Vagina (tissue), 2 donors: ENCODE measurements around the gene TEX19. TPM values are rescaled to one million over a fixed set of nuclear protein-coding genes. Genes with fewer than 3 reads are reported as not detected.

ENCODE experiments used
- DNase-seq, 2 donors: peaks; one replicate each; pipeline ENCODE4 v3.0.0-alpha.2; 2017; ENCODE audit errors: extremely low spot score in 2 of 2
- H3K27ac ChIP-seq: fragments of 200-600 bp; sonication (generic); one replicate; pipeline ENCODE4 v1.5.1; 2019
- H3K27me3 ChIP-seq: fragments of 200-600 bp; sonication (generic); one replicate; pipeline ENCODE4 v1.5.1; 2019
- H3K36me3 ChIP-seq, 2 donors: fragments of 200-600 bp; sonication (generic); one replicate each; pipeline ENCODE4 v1.5.1; 2017 to 2019
- H3K4me1 ChIP-seq: fragments of 200-600 bp; sonication (generic); one replicate; pipeline ENCODE4 v1.5.1; 2019
- H3K4me3 ChIP-seq, 2 donors: fragments of 200-600 bp; sonication (generic); 1 replicate in 1 of 2; 2 replicates in 1 of 2; pipeline ENCODE4 v1.5.1; 2016 to 2019
- H3K9me3 ChIP-seq: fragments of 200-600 bp; sonication (generic); one replicate; pipeline ENCODE4 v1.5.1; 2019
- POLR2A ChIP-seq, 2 donors: fragments of 450-650 bp; IDR thresholded peaks; one replicate each; pipeline ENCODE4 v1.6.1; 2017; ENCODE audit warnings: antibody characterized with exemption in 2 of 2, mild to moderate bottlenecking in 2 of 2, moderate library complexity in 2 of 2
- POLR2AphosphoS5 ChIP-seq, 2 donors: sonication (generic); formaldehyde crosslinking; IDR thresholded peaks; one replicate each; pipeline ENCODE4 v1.9.0; 2017; ENCODE audit warnings: antibody characterized with exemption in 2 of 2, mild to moderate bottlenecking in 2 of 2, low read depth in 1 of 2; ENCODE audit not compliant: insufficient read depth in 1 of 2
- intact Hi-C: fragments of 100-400 bp; cut with DNase I; formaldehyde crosslinking; loops from one replicate; pipeline ENCODE4 v1.15.1; 2023
- total RNA-seq: library from RNA; depleted of rRNA; stranded (reverse); fragments of >200 nt; gene quantifications from one replicate; pipeline ENCODE4 v1.2.3, GENCODE V29; 2016
- TF ChIP-seq, protein P1 (sequence below), 3 experiments: fragments of 450-650 bp in 2 of 3; fragments of 200-600 bp in 1 of 3; sonication (generic) in 1 of 3; IDR thresholded peaks; one replicate each; pipeline ENCODE4 v1.5.1; 2017 to 2019; ENCODE audit warnings: antibody characterized with exemption in 3 of 3, mild to moderate bottlenecking in 2 of 3, moderate library complexity in 2 of 3

Gene TEX19
- total RNA-seq, 1 donor from 2014 or later = not detected

DNA sequence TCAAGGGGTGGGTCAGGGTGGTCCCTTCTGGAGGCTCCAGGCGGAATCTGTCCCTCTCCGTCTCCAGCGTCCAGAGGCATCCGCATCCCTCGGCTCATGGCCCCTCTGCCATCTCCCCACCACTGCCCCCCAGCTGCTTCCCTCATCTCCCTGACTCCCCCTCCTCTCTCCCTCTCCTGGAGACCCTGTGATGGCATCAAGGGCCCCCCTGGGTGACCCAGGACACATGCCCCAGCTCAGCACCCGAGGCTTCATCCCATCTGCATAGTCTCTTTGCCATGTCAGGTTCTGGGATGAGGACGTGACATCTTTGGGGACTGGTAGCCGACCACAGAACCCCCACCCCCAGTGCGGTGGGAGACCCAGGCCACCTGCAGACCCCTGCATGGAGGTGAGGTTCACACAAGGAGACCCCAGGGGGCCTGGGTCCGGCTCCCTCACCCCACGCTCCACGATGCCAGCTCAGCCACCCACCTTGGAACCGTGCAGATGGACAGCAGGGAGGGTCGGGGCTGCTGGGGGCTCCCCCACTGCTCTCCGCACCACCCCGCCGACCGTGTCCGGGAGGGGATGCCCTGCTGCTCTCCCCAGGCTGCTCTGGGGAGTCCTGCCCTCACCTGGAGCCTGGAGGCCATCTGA, 29.2 kb upstream of the TEX19 start:
- no peaks in the 10 kb centered on the region for H3K27me3 ChIP-seq
- no peak for TF ChIP-seq POLR2A (IDR thresholded peaks at IDR 0.05)
- TF ChIP-seq, protein P1, sequence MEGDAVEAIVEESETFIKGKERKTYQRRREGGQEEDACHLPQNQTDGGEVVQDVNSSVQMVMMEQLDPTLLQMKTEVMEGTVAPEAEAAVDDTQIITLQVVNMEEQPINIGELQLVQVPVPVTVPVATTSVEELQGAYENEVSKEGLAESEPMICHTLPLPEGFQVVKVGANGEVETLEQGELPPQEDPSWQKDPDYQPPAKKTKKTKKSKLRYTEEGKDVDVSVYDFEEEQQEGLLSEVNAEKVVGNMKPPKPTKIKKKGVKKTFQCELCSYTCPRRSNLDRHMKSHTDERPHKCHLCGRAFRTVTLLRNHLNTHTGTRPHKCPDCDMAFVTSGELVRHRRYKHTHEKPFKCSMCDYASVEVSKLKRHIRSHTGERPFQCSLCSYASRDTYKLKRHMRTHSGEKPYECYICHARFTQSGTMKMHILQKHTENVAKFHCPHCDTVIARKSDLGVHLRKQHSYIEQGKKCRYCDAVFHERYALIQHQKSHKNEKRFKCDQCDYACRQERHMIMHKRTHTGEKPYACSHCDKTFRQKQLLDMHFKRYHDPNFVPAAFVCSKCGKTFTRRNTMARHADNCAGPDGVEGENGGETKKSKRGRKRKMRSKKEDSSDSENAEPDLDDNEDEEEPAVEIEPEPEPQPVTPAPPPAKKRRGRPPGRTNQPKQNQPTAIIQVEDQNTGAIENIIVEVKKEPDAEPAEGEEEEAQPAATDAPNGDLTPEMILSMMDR (IDR thresholded peaks at IDR 0.05) = no peak
- TF ChIP-seq POLR2AphosphoS5 (IDR thresholded peaks at IDR 0.05; ENCODE audit: insufficient read depth in 1 of 2, low read depth in 1 of 2) = no peak
- DNase-seq = no peak
- H3K4me1 ChIP-seq = peaks cover 45% of the 10 kb centered on the region
- intact Hi-C loops = loop anchor here (10.0 kb wide), 2 partner anchors 125 to 285 kb away; no protein-coding TSS in a partner anchor
- no peaks in the 10 kb centered on the region for H3K36me3 ChIP-seq
- H3K4me3 ChIP-seq = no peak overlapping the region
- no peak overlapping the region for H3K27ac ChIP-seq
- no peaks in the 10 kb centered on the region for H3K9me3 ChIP-seq

DNA sequence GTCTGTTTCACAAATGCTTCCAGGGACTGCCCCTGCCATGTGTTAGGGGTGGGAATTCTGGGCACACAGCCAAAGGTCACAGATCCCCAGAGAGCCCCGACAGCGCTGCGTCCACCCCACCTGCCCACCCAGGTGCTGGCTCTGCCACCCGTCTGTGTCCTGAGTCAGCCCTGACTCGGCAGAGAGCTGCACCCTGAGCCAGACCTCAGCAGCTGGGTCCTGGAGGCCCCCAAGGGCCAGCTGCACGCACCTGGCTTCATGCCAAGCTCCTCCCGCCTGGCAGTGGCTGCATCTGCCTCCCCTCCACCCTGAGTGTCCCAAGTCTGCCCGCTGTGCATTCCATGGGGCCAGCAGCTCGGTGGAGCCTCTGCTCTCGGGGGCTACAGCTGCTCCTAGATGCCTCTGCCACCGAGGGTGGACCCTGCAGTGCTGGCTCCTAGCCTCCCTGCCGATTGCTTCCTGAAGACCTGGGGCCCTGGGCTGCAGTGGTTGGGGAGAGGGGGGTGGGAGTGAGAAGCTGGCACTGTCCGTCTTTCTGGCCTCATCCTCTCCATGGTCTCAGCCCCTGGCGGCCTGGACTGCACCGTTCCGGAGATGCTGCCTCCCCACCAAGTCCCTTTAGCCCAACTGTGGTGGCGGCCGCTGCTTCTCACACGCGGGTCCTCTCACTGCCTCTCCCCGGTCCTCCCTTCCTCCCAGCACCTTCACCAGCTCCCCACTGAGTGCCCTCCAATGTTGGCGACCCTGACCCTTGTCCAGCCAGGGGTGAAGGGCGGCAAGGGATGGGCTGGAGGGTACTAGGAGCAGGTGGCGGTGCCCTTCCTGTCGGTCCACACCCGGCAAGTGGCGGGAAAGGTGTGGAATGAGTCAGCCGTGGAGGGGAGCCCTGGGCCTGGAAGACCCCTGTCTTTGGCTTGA, 28.5 kb upstream of the TEX19 start:
- intact Hi-C loops = no loop called here
- Histone ChIP-seq H3K4me3 (no peak overlapping the region), H3K27me3 (no peaks in the 10 kb centered on the region), H3K9me3 (no peaks in the 10 kb centered on the region), H3K4me1 (peaks cover 46% of the 10 kb centered on the region), H3K27ac (no peak overlapping the region), H3K36me3 (no peaks in the 10 kb centered on the region)
- TF ChIP-seq, protein P1 (IDR thresholded peaks at IDR 0.05) = no peak
- TF ChIP-seq POLR2A (IDR thresholded peaks at IDR 0.05) (no peak), POLR2AphosphoS5 (IDR thresholded peaks at IDR 0.05; ENCODE audit: insufficient read depth in 1 of 2, low read depth in 1 of 2) (no peak)
- no peak for DNase-seq

DNA sequence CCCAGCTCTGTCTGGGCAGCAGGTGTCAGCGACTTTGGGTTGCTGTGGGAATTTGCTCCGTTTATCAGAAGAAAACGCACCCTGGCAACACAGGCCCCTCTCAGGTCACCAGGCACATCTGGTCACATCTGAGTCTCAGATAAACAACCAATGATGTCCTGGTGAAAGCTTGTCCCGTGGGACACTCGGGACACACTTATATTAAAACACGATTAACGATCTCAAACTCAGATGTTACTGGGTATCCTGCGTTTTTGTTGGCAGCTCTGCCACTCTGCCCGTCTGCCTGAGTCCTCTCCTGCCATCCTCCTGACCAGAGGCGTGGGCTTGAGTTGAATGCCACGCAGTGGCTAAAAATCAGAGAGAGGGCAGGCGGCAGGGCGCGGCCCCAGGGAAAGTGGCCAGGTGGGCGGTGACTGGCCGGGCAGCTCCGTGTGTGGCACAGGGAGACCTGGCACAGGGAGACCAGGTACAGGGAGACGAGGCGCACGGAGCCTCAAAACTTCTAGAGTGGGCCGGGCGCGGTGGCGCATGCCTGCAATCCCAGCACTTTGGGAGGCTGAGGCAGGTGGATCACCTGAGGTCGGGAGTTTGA, 27.6 kb upstream of the TEX19 start:
- H3K4me1 ChIP-seq = peaks cover 46% of the 10 kb centered on the region
- H3K9me3 ChIP-seq = no peaks in the 10 kb centered on the region
- H3K27ac ChIP-seq = no peak overlapping the region
- H3K4me3 ChIP-seq = no peak overlapping the region
- intact Hi-C loops = no loop called here
- H3K27me3 ChIP-seq = no peaks in the 10 kb centered on the region
- TF ChIP-seq POLR2A (IDR thresholded peaks at IDR 0.05) (no peak), POLR2AphosphoS5 (IDR thresholded peaks at IDR 0.05; ENCODE audit: insufficient read depth in 1 of 2, low read depth in 1 of 2) (no peak)
- H3K36me3 ChIP-seq = no peaks in the 10 kb centered on the region
- no peak for DNase-seq

DNA sequence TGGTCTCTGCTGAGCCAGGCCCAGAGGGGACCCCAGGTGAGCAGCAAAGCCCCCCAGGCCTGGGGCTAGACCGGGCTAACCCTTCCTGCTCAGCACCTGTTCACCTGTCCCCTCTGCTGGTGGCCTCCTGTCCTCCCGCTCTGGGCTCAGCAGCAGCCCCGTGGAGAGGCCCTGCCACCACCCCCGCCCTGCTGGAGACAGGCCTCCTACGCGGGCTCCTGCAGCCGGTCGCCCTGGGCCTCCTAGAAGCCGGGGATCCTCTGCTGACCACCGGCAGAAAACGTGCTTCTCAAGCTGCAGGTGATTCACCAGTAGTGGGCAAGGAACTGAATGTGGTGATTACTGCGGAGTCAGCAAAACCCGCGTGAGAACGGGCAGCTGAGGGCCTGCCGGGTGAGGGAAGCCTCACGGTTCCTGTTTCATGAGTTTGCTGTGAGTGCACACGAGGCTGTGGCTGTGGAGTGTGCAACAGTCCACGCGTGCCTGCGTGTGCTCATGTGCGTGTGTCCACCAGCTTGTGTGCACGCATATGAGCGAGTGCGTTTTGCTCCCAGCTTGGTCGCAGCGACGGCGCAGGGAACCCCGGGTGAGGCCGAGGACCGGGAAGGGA, 26.3 kb upstream of the TEX19 start:
- no peak for DNase-seq
- Histone ChIP-seq H3K27me3 (no peaks in the 10 kb centered on the region), H3K4me3 (peak overlapping the region; percentile 65 to 80), H3K36me3 (no peaks in the 10 kb centered on the region), H3K9me3 (no peaks in the 10 kb centered on the region), H3K4me1 (peaks cover 46% of the 10 kb centered on the region), H3K27ac (peak overlapping the region; percentile 74)
- intact Hi-C loops = no loop called here
- peak in 1 of 2 donors; percentile 45 for TF ChIP-seq POLR2AphosphoS5 (IDR thresholded peaks at IDR 0.05; ENCODE audit: insufficient read depth in 1 of 2, low read depth in 1 of 2)
- TF ChIP-seq, protein P1 (IDR thresholded peaks at IDR 0.05) = no peak
